SJCRH30 (cell line): ENCODE results near the gene KCTD5. TPM values are rescaled to one million over a fixed set of nuclear protein-coding genes. Genes with fewer than 3 reads are reported as not detected.
A peak's percentile ranks its signal among the peaks of the same experiment; 100 is the strongest.
"Not testable (repeated sequence)": the region's sequence is repeated elsewhere in the genome, so short reads cannot be mapped to it uniquely, and the experiment has no call there.

Experiments used
- DNase-seq, 2 experiments: peaks; one replicate each; pipeline ENCODE4 v3.0.0-alpha.2; 2015 to 2020
- H3K27ac ChIP-seq: fragments of 250-450 bp; sonication (Bioruptor Pico); 2 replicates; pipeline ENCODE4 v1.5.1; 2020; ENCODE audit warnings: mild to moderate bottlenecking, moderate library complexity
- H3K27me3 ChIP-seq: fragments of 250-450 bp; sonication (Bioruptor Pico); 2 replicates; pipeline ENCODE4 v1.5.1; 2020; ENCODE audit warnings: mild to moderate bottlenecking, moderate library complexity
- H3K36me3 ChIP-seq: fragments of 250-450 bp; sonication (Bioruptor Pico); 2 replicates; pipeline ENCODE4 v1.5.1; 2020; ENCODE audit warnings: mild to moderate bottlenecking, moderate library complexity
- H3K4me1 ChIP-seq: fragments of 250-450 bp; sonication (Bioruptor Pico); 2 replicates; pipeline ENCODE4 v1.5.1; 2020; ENCODE audit warnings: mild to moderate bottlenecking, moderate library complexity
- H3K4me3 ChIP-seq: fragments of 250-450 bp; sonication (Bioruptor Pico); 2 replicates; pipeline ENCODE4 v1.5.1; 2020; ENCODE audit warnings: mild to moderate bottlenecking, moderate library complexity
- H3K9me3 ChIP-seq: fragments of 250-450 bp; sonication (Bioruptor Pico); replicated peaks from 2 replicates; pipeline ENCODE4 v1.5.1; 2020; ENCODE audit warnings: mild to moderate bottlenecking, moderate library complexity
- total RNA-seq: library from RNA; depleted of rRNA; stranded (reverse); fragments of >200 nt; shearing (Covaris generic); gene quantifications from 2 replicates; pipeline ENCODE4 v1.2.3, GENCODE V29; 2014

Gene KCTD5
- total RNA-seq, 1 experiment from 2014 or later = 42.9 TPM

DNA sequence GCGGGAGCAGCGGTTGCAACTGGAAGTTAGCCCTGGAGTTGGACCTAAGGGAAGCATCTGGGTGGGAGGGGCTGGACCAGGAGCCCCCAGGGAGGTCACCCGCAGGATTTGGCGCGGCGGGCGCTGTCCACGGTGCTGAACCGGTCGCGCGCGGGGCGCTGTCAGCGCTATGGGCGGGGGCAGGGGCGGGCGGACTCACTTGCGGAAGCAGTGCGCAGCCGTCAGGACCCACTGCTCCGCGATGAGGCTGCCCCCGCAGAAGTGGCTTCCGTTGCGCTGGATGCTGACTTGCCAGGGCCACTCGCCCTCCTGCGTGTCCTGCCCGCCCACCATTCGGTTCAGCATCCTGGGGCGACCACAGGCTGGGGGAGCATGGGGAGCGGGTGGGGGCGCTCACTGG is 33.2 kb downstream of the KCTD5 start:
- Histone ChIP-seq H3K9me3 (no peaks in the 10 kb centered on the region), H3K27ac (no peak overlapping the region), H3K4me1 (peaks cover 7% of the 10 kb centered on the region; the same call in 1 of the 2 replicates), H3K4me3 (no peak overlapping the region), H3K36me3 (no peaks in the 10 kb centered on the region), H3K27me3 (no peaks in the 10 kb centered on the region)
- DNase-seq = no peak

DNA sequence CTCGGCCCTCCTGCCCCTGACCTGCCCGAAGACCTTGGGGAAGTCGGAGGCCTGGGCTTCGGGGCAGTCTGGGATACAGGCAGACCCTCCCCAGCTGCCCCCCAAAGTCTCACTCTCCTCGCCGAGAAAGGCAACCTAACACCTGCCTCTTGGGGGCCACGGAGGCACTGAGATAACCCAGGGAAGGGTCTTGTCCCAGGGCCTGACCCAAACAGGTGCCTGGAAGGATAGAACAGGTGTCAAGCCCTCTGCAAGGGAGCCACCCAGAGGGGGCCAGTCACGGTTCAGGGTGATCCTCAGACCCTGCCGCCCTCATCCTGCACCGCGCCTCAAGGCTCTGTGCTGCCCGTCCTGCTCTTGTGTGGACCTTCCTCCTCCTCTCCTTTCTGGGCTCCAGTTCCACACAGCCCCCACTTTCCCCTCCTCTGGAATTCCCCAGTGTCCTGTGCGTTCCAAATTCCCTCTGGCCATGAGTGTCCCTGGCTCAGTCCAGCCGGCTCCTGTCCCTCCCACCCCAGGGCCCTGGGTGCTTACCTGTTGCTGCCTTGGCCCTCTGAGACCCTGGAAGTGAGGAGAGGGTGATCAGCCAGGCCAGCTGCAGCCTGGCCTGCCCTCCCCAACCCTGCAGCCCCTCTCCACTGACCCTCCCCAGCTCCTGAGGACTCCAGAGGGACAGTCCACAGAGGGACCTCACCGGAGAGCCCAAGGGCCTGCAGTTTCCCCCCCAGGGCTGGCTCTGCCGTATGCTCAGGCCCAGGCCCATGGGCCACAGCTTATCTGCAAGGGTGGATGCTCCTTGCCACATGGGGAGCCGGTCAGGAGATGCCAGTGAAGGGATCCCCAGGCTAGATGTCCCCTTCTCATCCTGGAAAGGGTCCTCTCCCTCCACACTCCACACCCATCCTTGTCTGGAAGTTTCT is 33.9 kb downstream of the KCTD5 start:
- no peaks in the 10 kb centered on the region for H3K27me3 ChIP-seq
- no peaks in the 10 kb centered on the region for H3K36me3 ChIP-seq
- DNase-seq = no peak
- H3K9me3 ChIP-seq = no peaks in the 10 kb centered on the region
- no peak overlapping the region for H3K4me3 ChIP-seq
- peaks cover 7% of the 10 kb centered on the region; the same call in 1 of the 2 replicates for H3K4me1 ChIP-seq
- H3K27ac ChIP-seq = no peak overlapping the region

DNA sequence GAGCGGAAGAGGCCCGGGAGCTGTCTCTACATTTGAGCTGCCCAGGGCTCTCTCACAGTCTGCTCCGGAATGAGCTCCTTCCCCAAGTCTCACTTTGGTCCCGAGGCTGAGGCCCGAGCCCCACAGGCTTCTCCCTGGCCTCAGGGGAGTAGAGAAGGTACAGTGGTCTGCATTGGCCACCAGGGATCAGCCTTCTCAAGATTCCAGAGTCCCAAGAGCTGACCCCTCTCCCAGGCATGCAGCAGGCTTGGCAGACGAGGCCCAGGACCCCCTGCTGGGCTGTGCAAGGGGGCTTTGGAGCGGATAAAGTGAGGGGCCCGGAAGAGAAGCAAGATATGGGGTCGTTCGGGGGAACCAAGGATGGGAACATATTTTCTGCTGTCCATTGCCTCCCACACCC is 34.6 kb downstream of the KCTD5 start:
- Histone ChIP-seq H3K36me3 (no peaks in the 10 kb centered on the region), H3K4me1 (peaks cover 7% of the 10 kb centered on the region; the same call in 1 of the 2 replicates), H3K27ac (no peak overlapping the region), H3K27me3 (no peaks in the 10 kb centered on the region), H3K4me3 (no peak overlapping the region), H3K9me3 (no peaks in the 10 kb centered on the region)
- DNase-seq = no peak

DNA sequence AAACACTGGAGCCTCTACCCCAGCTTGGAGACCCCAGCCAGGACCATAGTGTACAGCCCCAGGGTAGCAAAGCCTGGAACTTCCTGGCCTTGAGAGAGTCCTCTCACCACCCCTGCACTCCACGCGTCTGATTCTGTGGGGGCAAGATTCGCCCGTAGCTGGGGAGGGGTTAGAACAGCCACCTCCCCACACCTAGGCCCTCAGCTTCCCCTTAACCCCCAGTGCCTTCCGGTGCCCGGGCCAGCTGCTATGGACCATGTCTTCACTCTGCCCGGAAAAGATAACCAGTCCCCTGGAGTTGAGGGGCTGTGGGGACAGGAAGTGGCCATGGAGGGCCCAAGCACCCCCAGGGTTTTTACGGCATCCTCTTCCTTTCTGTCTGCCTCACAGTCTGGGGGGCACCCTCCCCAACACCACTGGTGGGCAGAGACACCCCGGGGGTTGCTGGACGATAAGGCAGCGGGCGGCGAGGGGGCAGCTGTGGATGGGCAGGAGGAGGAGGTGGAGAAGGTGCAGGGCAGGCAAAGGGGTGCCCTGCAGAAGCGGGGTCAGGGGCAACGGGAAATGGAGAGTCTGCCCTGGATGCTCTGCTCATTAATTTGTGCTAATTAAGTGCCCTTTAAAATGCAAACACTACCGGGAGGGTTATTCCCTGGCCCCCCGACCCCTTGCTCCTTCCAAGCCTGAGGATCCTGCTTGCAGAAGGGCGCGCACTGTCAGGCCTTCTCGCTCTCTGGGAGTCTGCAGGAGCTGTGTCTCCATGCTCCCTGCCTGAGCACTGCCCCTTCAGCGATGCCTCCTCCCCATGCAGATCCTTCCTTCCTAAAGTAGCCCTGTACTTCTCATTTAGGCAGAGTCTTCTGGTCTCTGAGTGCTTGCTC is 35.3 kb downstream of the KCTD5 start:
- H3K4me3 ChIP-seq = no peak overlapping the region
- no peaks in the 10 kb centered on the region for H3K36me3 ChIP-seq
- H3K27me3 ChIP-seq = no peaks in the 10 kb centered on the region
- H3K27ac ChIP-seq = no peak overlapping the region
- H3K4me1 ChIP-seq = peaks cover 7% of the 10 kb centered on the region; the same call in 1 of the 2 replicates
- H3K9me3 ChIP-seq = no peaks in the 10 kb centered on the region
- no peak for DNase-seq

DNA sequence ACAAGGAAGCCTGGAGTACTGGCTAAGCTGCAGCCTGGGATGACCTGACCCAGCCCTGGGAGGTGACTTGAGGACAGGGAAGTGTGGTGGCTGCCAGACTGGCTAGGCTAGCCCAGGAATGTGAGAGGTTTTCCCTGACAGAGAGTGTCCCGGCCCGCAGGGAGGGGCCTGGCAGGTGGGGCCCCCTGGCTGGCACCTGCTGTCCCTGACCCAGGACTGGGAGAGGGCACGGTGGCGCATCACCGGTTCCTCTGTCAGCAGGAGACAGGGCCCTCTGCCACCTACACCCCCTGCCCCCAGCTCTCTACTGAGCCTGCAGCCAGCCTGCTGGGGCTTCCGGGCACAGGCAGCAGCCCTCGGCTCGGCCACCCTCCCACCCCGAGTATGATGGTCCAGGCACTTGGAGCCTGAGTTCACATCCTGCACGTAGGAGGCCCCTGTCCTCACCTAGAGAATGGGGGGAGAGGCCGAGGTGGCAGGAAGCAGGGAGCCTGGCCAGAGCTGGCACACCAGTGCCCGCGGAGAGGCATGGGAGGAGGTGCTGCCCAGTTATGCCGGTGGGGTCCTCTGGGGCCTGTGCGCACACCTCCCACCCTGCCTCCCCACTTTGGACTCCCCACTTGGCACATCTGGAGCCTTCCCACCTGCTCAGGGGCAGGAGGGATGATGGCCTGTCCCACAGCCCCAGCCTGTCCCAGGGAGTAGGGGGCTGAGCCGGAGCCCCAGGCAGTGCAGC is 37.2 kb downstream of the KCTD5 start:
- Histone ChIP-seq H3K36me3 (no peaks in the 10 kb centered on the region), H3K27me3 (no peaks in the 10 kb centered on the region; the same call in 1 of the 2 replicates), H3K4me3 (no peak overlapping the region), H3K27ac (no peak overlapping the region), H3K9me3 (no peaks in the 10 kb centered on the region), H3K4me1 (peaks cover 7% of the 10 kb centered on the region; the same call in 1 of the 2 replicates)
- no peak for DNase-seq

DNA sequence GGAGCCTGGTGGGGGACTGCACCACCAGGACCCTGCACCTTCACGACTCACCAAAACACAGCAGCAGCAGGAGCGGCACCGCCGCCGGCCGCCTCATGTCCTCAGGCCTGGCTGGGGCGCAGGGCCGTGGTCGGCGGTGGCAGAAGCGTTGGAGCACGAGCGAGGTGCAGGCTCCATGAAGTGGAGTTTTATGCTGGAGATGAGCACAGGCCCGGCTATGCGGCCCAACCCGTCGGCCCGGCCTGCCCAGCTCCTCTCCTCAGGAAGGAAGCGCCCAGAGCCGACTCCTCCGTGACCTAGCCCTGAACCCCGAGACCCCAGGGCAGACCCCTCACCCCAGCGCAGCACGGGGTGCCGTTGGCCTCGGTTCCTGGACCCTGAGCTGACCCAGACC is 37.7 kb downstream of the KCTD5 start, which contains the start of gene PRSS27:
PRSS27 (minus strand) TSS at position 161 of the 394 bp plus-strand sequence; CDS start at position 97, 64 bp downstream.
- H3K9me3 ChIP-seq = no peaks in the 10 kb centered on the region
- H3K4me3 ChIP-seq = peak within 1 kb of the TSS; percentile 65
- H3K27me3 ChIP-seq = no peaks in the 10 kb centered on the region; the same call in 1 of the 2 replicates
- peaks cover 7% of the 10 kb centered on the region; the same call in 1 of the 2 replicates for H3K4me1 ChIP-seq
- no peaks in the 10 kb centered on the region for H3K36me3 ChIP-seq
- DNase-seq = no peak
- H3K27ac ChIP-seq = peak within 1 kb of the TSS; percentile 49; the same call in 1 of the 2 replicates

DNA sequence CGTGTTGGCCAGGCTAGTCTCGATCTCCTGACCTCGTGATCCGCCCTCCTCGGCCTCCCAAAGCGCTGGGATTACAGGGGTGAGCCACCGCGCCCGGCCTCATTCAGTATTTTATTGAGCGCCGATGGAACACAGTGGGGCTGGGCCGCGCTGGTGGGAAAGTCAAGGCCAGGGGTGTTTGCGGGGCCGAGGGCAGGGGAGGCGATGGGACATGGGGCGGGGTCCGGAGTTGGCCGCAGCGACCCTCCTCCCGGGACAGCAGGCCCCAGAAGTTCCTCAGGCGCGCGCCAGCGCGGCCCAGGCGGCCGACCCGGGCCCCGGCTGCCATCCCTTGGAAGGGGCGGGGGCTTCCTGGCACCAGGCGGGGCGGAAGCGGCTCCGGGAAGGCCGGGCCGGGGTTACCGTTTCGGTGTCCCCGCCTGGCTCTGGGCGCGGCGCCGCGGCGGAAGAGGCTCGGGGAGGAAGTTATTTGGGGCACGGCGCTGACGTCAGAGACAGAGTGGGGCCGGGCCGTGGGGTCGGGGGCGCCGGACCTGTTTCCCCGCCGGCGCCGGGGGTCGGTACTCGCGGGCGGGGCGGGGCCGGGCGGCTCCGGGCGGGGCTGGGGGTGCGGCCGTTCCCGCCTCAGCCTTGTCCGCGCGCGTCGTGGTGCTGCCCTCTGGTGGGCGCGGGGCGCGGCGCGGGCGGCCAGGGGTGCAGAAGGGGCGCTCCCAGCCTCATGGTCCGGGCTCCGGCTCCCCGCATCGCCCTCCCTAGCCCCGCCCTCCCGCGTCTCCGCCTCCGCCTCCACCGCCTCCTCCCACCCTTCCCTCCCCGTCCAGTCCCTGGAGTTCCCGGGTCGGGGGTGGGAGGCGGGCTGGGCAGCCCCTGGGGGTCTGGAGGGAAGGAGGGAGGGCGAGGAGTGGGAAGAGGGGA is 38.7 kb downstream of the KCTD5 start:
- Histone ChIP-seq H3K4me1 (peaks cover 7% of the 10 kb centered on the region; the same call in 1 of the 2 replicates), H3K27ac (peak overlapping the region; percentile 49; the same call in 1 of the 2 replicates), H3K36me3 (no peaks in the 10 kb centered on the region), H3K4me3 (peak overlapping the region; percentile 65), H3K27me3 (no peaks in the 10 kb centered on the region; the same call in 1 of the 2 replicates), H3K9me3 (no peaks in the 10 kb centered on the region)
- peak; percentile 90 for DNase-seq

DNA sequence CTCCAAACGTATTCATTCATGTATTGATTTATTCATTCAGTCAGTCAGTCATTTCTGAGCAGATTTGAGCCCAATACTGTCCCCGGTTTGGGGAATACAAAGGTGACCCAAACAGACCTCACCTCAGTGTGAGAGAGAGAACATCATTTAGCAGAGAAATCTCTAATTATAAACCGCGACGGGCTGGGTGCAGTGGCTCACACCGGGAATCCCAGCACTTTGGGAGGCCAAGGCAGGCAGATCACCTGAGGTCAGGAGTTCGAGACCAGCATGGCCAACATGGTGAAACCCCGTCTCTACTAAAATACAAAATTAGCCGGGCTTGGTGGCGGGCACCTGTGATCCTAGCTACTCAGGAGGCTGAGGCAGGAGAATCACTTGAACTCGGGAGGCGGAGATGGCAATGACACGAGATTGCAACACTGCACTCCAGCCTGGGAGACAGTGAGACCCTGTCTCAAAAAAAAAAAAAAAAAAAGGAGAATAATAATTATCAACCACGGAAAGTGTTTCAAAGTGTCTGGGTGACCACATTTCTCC is 39.4 kb downstream of the KCTD5 start:
- not testable (repeated sequence) for H3K27ac ChIP-seq, H3K9me3 ChIP-seq, H3K27me3 ChIP-seq, H3K4me1 ChIP-seq, DNase-seq, H3K36me3 ChIP-seq
- H3K4me3 ChIP-seq = peak overlapping the region; percentile 65

DNA sequence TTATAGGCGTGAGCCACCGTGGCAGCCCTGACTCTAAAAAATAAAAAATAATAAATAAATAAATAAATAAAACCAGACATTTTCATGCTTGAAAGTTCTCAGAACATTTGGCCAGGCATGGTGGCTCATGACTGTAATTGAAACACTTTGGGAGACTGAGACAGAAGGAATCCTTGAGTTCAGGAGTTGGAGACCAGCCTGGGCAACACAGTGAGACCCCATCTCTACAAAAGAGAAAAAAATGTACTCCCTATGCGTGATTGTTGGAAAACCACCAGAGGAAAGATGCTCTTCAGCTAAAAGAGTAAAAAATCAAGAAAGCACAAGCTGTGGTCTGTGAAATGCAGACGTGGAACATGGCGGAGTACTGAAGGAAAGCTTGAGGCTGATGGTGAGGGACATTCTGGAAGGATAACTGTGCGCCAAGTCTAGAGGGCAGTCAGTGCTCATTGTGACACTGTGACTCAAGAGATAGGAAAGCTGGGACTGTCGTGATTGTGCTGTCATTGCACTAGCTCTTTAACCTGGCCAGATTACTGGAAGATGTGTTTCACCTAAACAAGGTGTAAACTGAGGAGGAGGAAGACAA is 41.9 kb downstream of the KCTD5 start:
- peaks cover 6% of the 10 kb centered on the region; the same call in 1 of the 2 replicates for H3K4me1 ChIP-seq
- no peaks in the 10 kb centered on the region for H3K36me3 ChIP-seq
- no peak overlapping the region for H3K4me3 ChIP-seq
- H3K27ac ChIP-seq = no peak overlapping the region
- no peaks in the 10 kb centered on the region for H3K9me3 ChIP-seq
- no peaks in the 10 kb centered on the region; the same call in 1 of the 2 replicates for H3K27me3 ChIP-seq
- DNase-seq = no peak

DNA sequence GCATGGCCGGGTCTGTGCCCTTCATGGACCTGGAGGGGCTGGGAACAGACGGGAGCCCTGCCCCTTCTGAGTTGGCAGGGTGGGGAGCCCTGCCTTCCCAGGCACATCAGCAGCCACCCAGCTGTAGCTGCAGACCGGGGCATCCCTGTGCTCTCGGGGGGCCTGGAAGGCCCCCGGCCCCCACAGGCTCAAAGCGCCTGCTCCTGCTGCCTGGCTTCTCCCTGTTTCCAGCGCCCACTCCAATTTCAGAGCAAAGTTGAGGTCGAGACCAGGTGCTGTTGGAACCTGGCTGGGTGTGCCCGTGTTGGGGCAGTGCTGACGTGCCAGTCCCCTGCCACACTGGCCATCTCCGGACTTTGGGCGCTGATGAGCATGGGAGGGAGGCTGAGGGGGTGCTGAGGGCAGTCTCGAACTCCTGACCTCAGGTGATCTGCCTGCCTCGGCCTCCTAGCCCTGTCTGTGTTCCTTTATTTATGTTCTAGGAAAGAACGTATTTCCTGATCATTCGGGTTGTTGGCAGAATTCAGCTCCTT is 42.6 kb downstream of the KCTD5 start:
- Histone ChIP-seq H3K27me3 (no peaks in the 10 kb centered on the region; the same call in 1 of the 2 replicates), H3K4me3 (no peak overlapping the region), H3K4me1 (no peaks in the 10 kb centered on the region), H3K36me3 (no peaks in the 10 kb centered on the region), H3K9me3 (no peaks in the 10 kb centered on the region), H3K27ac (no peak overlapping the region)
- no peak for DNase-seq

DNA sequence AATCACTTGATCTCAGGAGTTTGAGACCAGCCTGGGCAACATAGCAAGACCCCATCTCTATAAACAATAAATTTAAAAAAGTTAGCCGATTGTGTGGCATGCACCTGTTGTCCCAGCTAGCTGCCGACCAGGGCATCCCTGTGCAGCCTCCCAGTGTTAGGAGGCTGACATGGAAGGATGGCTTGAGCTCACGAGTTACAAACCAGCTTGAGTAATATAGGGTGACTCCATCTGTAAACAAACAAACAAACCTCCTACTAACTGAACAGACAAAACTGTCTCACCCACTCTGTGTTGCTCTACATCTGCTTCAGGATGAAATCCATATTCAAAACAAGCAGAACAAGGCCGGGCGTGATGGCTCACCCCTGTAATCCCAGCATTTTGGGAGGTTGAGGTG is 44.6 kb downstream of the KCTD5 start:
- no peak overlapping the region for H3K4me3 ChIP-seq
- no peak for DNase-seq
- no peaks in the 10 kb centered on the region; the same call in 1 of the 2 replicates for H3K27me3 ChIP-seq
- no peak overlapping the region for H3K27ac ChIP-seq
- no peaks in the 10 kb centered on the region for H3K9me3 ChIP-seq
- H3K36me3 ChIP-seq = no peaks in the 10 kb centered on the region
- no peaks in the 10 kb centered on the region for H3K4me1 ChIP-seq

DNA sequence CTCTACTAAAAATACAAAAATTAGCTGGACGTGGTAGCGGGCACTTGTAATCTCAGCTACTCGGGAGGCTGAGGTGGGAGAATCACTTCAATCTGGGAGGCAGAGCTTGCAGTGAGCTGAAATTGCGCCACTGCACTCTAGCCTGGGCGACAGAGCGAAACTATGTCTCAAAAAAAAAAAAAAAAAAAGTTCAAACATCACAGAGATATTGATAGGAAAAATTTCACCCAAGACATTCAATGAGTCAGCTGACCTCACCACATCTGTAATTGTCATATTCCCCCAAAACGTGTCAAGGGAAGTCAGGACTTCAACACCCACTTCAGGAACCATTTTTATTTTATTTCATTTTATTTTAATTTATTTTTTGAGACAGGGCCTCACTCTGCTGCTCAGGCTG is 45.7 kb downstream of the KCTD5 start:
- no peak for DNase-seq
- Histone ChIP-seq H3K4me3 (no peak overlapping the region), H3K27me3 (no peaks in the 10 kb centered on the region; the same call in 1 of the 2 replicates), H3K4me1 (no peaks in the 10 kb centered on the region), H3K27ac (no peak overlapping the region), H3K36me3 (no peaks in the 10 kb centered on the region), H3K9me3 (no peaks in the 10 kb centered on the region)
